CD4-positive, alpha-beta T cell (primary cell): ENCODE results near the gene CD99L2. TPM values are rescaled to one million over a fixed set of nuclear protein-coding genes. Genes with fewer than 3 reads are reported as not detected.
"Not testable (repeated sequence)": the region's sequence is repeated elsewhere in the genome, so short reads cannot be mapped to it uniquely, and the experiment has no call there.

Experiments used
- ATAC-seq: fragments of 200-7000 bp; cut with Tn5 transposase; one replicate; pipeline ENCODE4 v1.10.0; 2022; ENCODE audit warnings: mild to moderate bottlenecking; ENCODE audit not compliant: poor library complexity
- CTCF ChIA-PET: fragments of 350-600 bp; sonication (Branson Sonifier 250); formaldehyde crosslinking; loops from one replicate; lab custom pipeline; 2021; ENCODE audit warnings: antibody characterized with exemption, inconsistent platforms; lab: Charles Lee
- POLR2A ChIA-PET: fragments of 350-600 bp; sonication (Branson Sonifier 250); formaldehyde crosslinking; loops from one replicate; lab custom pipeline; 2021; ENCODE audit warnings: antibody characterized with exemption, inconsistent platforms; lab: Charles Lee
- DNase-seq, 14 experiments: peaks; one replicate each; pipeline ENCODE4 v3.0.0-alpha.2; 2013 to 2020; ENCODE audit warnings: mixed read lengths in 2 of 14
- H3K27ac ChIP-seq, 2 donors: one replicate each; pipeline versions ENCODE4 v1.5.1 to v1.7.0; 2013; ENCODE audit warnings: low read length in 2 of 2, low read depth in 1 of 2, mild to moderate bottlenecking in 1 of 2
- H3K27me3 ChIP-seq, 2 experiments: 1 replicate in 1 of 2; 2 replicates in 1 of 2; pipeline versions ENCODE4 v1.6.1 to v1.7.0; 2013; ENCODE audit warnings: low read length in 2 of 2, control low read depth in 1 of 2, mild to moderate bottlenecking in 1 of 2, moderate library complexity in 1 of 2; ENCODE audit not compliant: insufficient read depth in 2 of 2, control insufficient read depth in 1 of 2
- H3K36me3 ChIP-seq: one replicate; pipeline ENCODE4 v1.6.1; 2013; ENCODE audit warnings: low read length, control low read depth; ENCODE audit not compliant: insufficient read depth
- H3K4me1 ChIP-seq: one replicate; pipeline ENCODE4 v1.6.1; 2013; ENCODE audit warnings: low read length, control low read depth; ENCODE audit not compliant: insufficient read depth
- H3K4me3 ChIP-seq: one replicate; pipeline ENCODE4 v1.5.1; 2013; ENCODE audit warnings: mild to moderate bottlenecking, low read length, moderate library complexity
- H3K9me3 ChIP-seq, 2 experiments: 1 replicate in 1 of 2; 2 replicates in 1 of 2; pipeline versions ENCODE4 v1.6.1 to v1.7.0; 2013; ENCODE audit warnings: low read length in 2 of 2, mild to moderate bottlenecking in 2 of 2, control low read depth in 1 of 2, moderate library complexity in 1 of 2; ENCODE audit not compliant: control insufficient read depth in 1 of 2, insufficient read depth in 1 of 2
- H3K27ac Mint-ChIP-seq: one replicate; pipeline ENCODE4 v1.8.0; 2020; ENCODE audit warnings: mixed read lengths
- H3K27me3 Mint-ChIP-seq: one replicate; pipeline ENCODE4 v1.8.0; 2021; ENCODE audit warnings: mixed read lengths
- H3K36me3 Mint-ChIP-seq: one replicate; pipeline ENCODE4 v1.8.0; 2021; ENCODE audit warnings: low read depth, mixed read lengths
- H3K4me1 Mint-ChIP-seq: one replicate; pipeline ENCODE4 v1.8.0; 2021; ENCODE audit warnings: low read depth, mixed read lengths
- H3K4me3 Mint-ChIP-seq: one replicate; pipeline ENCODE4 v1.8.0; 2020; ENCODE audit warnings: mild to moderate bottlenecking, mixed read lengths
- H3K9me3 Mint-ChIP-seq: one replicate; pipeline ENCODE4 v1.8.0; 2020; ENCODE audit warnings: mixed read lengths
- CTCF ChIP-seq: fragments of 200-600 bp; IDR thresholded peaks from one replicate; pipeline ENCODE4 v1.8.0; 2022; ENCODE audit warnings: antibody characterized with exemption, mild to moderate bottlenecking
- intact Hi-C, 2 experiments: fragments of 100-400 bp; cut with DNase I in 1 of 2; cut with micrococcal nuclease in 1 of 2; formaldehyde crosslinking; loops; one replicate each; pipeline versions ENCODE4 v1.15.1 to v1.9.0; 2023 to 2025; cut with DNase I, micrococcal nuclease
- total RNA-seq, 174 experiments: library from RNA in 2 of 174; stranded (reverse) in 2 of 174; gene quantifications; one replicate each; pipeline ENCODE4 v1.2.3 and lab custom pipeline; 2021 to 2026

The CD99L2 gene
- total RNA-seq, 2 experiments from 2014 or later = 5.3 to 6.5 TPM

- Histone ChIP-seq H3K27ac (no peak overlapping the region), H3K4me3 (no peak overlapping the region), H3K27me3 (no peaks in the 10 kb centered on the region), H3K36me3 (no peaks in the 10 kb centered on the region), H3K4me1 (peaks cover 9% of the 10 kb centered on the region), H3K9me3 (no peaks in the 10 kb centered on the region)
- Mint-ChIP-seq H3K27me3 (no peaks in the 10 kb centered on the region), H3K4me3 (no peak overlapping the region), H3K27ac (no peak overlapping the region), H3K9me3 (no peaks in the 10 kb centered on the region), H3K36me3 (no peaks in the 10 kb centered on the region), H3K4me1 (peaks cover 26% of the 10 kb centered on the region)
- CTCF ChIA-PET = no interaction called here
- DNase-seq (peak in 1 of 14 experiments; percentile 3), ATAC-seq (no peak)
- POLR2A ChIA-PET = no interaction called here
- intact Hi-C loops = no loop called here
- no peak for TF ChIP-seq CTCF
Measured at GRCh38 chrX:150879855-150880807, 18.3 kb downstream of the CD99L2 start.

- H3K4me3 ChIP-seq, intact Hi-C loops, H3K27me3 Mint-ChIP-seq, H3K9me3 ChIP-seq, H3K27me3 ChIP-seq, H3K27ac Mint-ChIP-seq, DNase-seq, H3K27ac ChIP-seq, ATAC-seq, H3K36me3 ChIP-seq, H3K36me3 Mint-ChIP-seq, H3K4me1 ChIP-seq, POLR2A ChIA-PET, CTCF ChIA-PET, H3K4me3 Mint-ChIP-seq, H3K9me3 Mint-ChIP-seq: not testable (repeated sequence)
- H3K4me1 Mint-ChIP-seq = peaks cover 23% of the 10 kb centered on the region
Measured at GRCh38 chrX:150875621-150876020, 22.8 kb downstream of the CD99L2 start.

- CTCF ChIA-PET = no interaction called here
- Histone ChIP-seq H3K9me3 (no peaks in the 10 kb centered on the region), H3K4me3 (no peak overlapping the region), H3K36me3 (no peaks in the 10 kb centered on the region), H3K27me3 (no peaks in the 10 kb centered on the region), H3K4me1 (no peaks in the 10 kb centered on the region), H3K27ac (no peak overlapping the region)
- peaks cover 22% of the 10 kb centered on the region for H3K4me1 Mint-ChIP-seq
- no peak overlapping the region for H3K4me3 Mint-ChIP-seq
- ATAC-seq = no peak
- POLR2A ChIA-PET = no interaction called here
- no peaks in the 10 kb centered on the region for H3K36me3 Mint-ChIP-seq
- H3K27me3 Mint-ChIP-seq = no peaks in the 10 kb centered on the region
- DNase-seq = no peak
- intact Hi-C loops = no loop called here
- no peak overlapping the region for H3K27ac Mint-ChIP-seq
- TF ChIP-seq CTCF = no peak
- no peaks in the 10 kb centered on the region for H3K9me3 Mint-ChIP-seq
Measured at GRCh38 chrX:150874448-150874847, 24.0 kb downstream of the CD99L2 start.
